ENCODE measurements around the gene NFATC2. TPM values are rescaled to one million over a fixed set of nuclear protein-coding genes. Genes with fewer than 3 reads are reported as not detected.

NFATC2 gene
- total and polyA plus RNA-seq, 2 of the 4 experiments (the other 2 are of a cell fraction): 0.18 to 0.38 TPM

GRCh38 chr20:51545515-51545914, 3.0 kb upstream of the NFATC2 start:
- POLR2A ChIA-PET (ENCODE audit: unreplicated experiment): no interaction called here
- H4K20me1 ChIP-seq (ENCODE audit: insufficient read depth, low read length): no peaks in the 10 kb centered on the region
- dilution Hi-C loops (cut with HindIII; ENCODE audit: low sequenced_read_pairs, unreplicated experiment): no loop called here

More at GRCh38 chr20:51545515-51545914, 3.0 kb upstream of the NFATC2 start:
- no peak for DNase-seq
- intact Hi-C loops (cut with micrococcal nuclease) (no loop called here), in situ Hi-C loops (cut with MboI; ENCODE audit: low sequenced_read_pairs) (no loop called here)
- no peak for TF ChIP-seq MAFK (IDR thresholded peaks at IDR 0.05; ENCODE audit: low read depth, low read length)
- no peak for TF ChIP-seq CTCF (conservative IDR thresholded peaks at IDR 0.05; ENCODE audit: low read depth, low read length)
- TF ChIP-seq RCOR1 (IDR thresholded peaks at IDR 0.05; ENCODE audit: insufficient replicate concordance, low read length): no peak
- 75% methylated on average over 1 of the region's 2 CpGs; no CpG with 5 or more reads in 1 of the 2 experiments for WGBS, 2 experiments (ENCODE audit: extremely low coverage in 2 of 2, insufficient read length in 1 of 2)
- Histone ChIP-seq H3K4me1 (ENCODE audit: control insufficient read depth, insufficient read depth, low read length) (no peaks in the 10 kb centered on the region), H2BK5ac (ENCODE audit: low read depth, low read length, poor library complexity, severe bottlenecking) (no peak overlapping the region), H3K27ac (ENCODE audit: insufficient read depth, low read length) (no peak overlapping the region), H2BK15ac (ENCODE audit: low read depth, low read length) (no peak overlapping the region), H3K14ac (replicated peaks; ENCODE audit: low read depth, low read length) (no peak overlapping the region), H2AK9ac (replicated peaks; ENCODE audit: low read depth, low read length, poor library complexity) (no peak overlapping the region), H3K4ac (ENCODE audit: low read depth, low read length) (no peak overlapping the region), H3K18ac (ENCODE audit: low read depth, low read length) (no peak overlapping the region), H3K23ac (ENCODE audit: low read depth, low read length) (no peak overlapping the region), H3K4me2 (ENCODE audit: low read depth, low read length) (no peak overlapping the region), H4K8ac (ENCODE audit: low read depth in 2 of 2, low read length in 2 of 2) (no peak overlapping the region), H4K5ac (ENCODE audit: low read depth, low read length) (no peak overlapping the region), H2AK5ac (ENCODE audit: low read depth, low read length) (no peak overlapping the region), H3K9me3 (ENCODE audit: control insufficient read depth, insufficient read depth, low read length) (no peaks in the 10 kb centered on the region), H4K91ac (ENCODE audit: insufficient read depth, low read depth, low read length) (no peak overlapping the region), H3K56ac (ENCODE audit: extremely low read depth, insufficient read depth, low read length) (no peak overlapping the region), H3K4me3 (ENCODE audit: insufficient read depth, low read depth, low read length) (no peak overlapping the region), H3K27me3 (ENCODE audit: control insufficient read depth, insufficient read depth, low read length) (no peaks in the 10 kb centered on the region; the same call in 1 of the 2 replicates), H3K9me1 (ENCODE audit: insufficient read depth, low read length) (0 out of 2 replicates have a peak, but pooled peaks cover 2% of the 10 kb centered on the region), H2BK20ac (ENCODE audit: low read depth, low read length) (no peak overlapping the region), H2AFZ (replicated peaks; ENCODE audit: low read length, poor library complexity) (no peak overlapping the region), H2BK120ac (ENCODE audit: low read depth, low read length) (no peak overlapping the region), H3K9ac (ENCODE audit: low read depth, low read length) (no peak overlapping the region), H3K36me3 (ENCODE audit: control insufficient read depth, insufficient read depth, low read length) (no peaks in the 10 kb centered on the region), H3K79me1 (ENCODE audit: low read depth in 1 of 2, low read length in 2 of 2) (no peaks in the 10 kb centered on the region)
- CTCF ChIA-PET: no interaction called here
- ATAC-seq (ENCODE audit: low read depth): no peak
- BruUV-seq (replicated peaks): no TSS peak

All from IMR-90 (cell line).